OCI-LY1 (cell line): Measurements from ENCODE around the gene SLC24A4.

Experiments
- H2AFZ ChIP-seq: fragments of 200-600 bp; sonication (generic), shearing (Covaris generic); 2 replicates; pipeline ENCODE4 v1.6.0; 2014; ENCODE audit warnings: antibody characterized with exemption, mild to moderate bottlenecking, low read length
- H3F3A ChIP-seq: fragments of 200-600 bp; sonication (generic), shearing (Covaris generic); 2 replicates; pipeline ENCODE4 v1.6.0; 2014; ENCODE audit warnings: mild to moderate bottlenecking, antibody characterized with exemption, low read length, moderate library complexity; ENCODE audit not compliant: insufficient read depth
- H3K27ac ChIP-seq: fragments of 200-600 bp; sonication (generic); 2 replicates; pipeline ENCODE4 v1.5.1; 2014; ENCODE audit warnings: low read length, mixed run types, mild to moderate bottlenecking, low read depth; ENCODE audit not compliant: poor library complexity, severe bottlenecking
- H3K27me3 ChIP-seq: fragments of 200-600 bp; sonication (generic); 2 replicates; pipeline ENCODE4 v1.6.0; 2014; ENCODE audit warnings: antibody characterized with exemption, mild to moderate bottlenecking, low read length, moderate library complexity; ENCODE audit not compliant: insufficient read depth
- H3K36me3 ChIP-seq: fragments of 200-600 bp; sonication (generic); 2 replicates; pipeline ENCODE4 v1.6.1; 2014; ENCODE audit warnings: mild to moderate bottlenecking, antibody characterized with exemption, low read length, moderate library complexity, mixed read lengths; ENCODE audit not compliant: insufficient read depth
- H3K4me1 ChIP-seq: fragments of 200-600 bp; sonication (generic); 2 replicates; pipeline ENCODE4 v1.5.1; 2014; ENCODE audit warnings: mild to moderate bottlenecking, low read length, moderate library complexity; ENCODE audit not compliant: insufficient read depth, severe bottlenecking
- H3K4me2 ChIP-seq: fragments of 200-600 bp; sonication (generic), shearing (Covaris generic); 2 replicates; pipeline ENCODE4 v1.6.1; 2014; ENCODE audit warnings: low read length
- H3K4me3 ChIP-seq: fragments of 200-600 bp; sonication (generic); 2 replicates; pipeline ENCODE4 v1.5.1; 2014; ENCODE audit warnings: low read length, low read depth, mild to moderate bottlenecking, mixed read lengths; ENCODE audit not compliant: poor library complexity, severe bottlenecking
- H3K79me2 ChIP-seq: fragments of 200-600 bp; shearing (Covaris generic); 2 replicates; pipeline ENCODE4 v1.6.1; 2016; ENCODE audit warnings: mixed run types, low read length, mixed read lengths; ENCODE audit not compliant: insufficient read depth
- H3K9ac ChIP-seq: fragments of 200-600 bp; sonication (generic), shearing (Covaris generic); 2 replicates; pipeline ENCODE4 v1.6.1; 2014; ENCODE audit warnings: mild to moderate bottlenecking, low read length, mixed read lengths
- H3K9me2 ChIP-seq: fragments of 200-600 bp; sonication (generic), shearing (Covaris generic); 2 replicates; pipeline ENCODE4 v1.6.1; 2014; ENCODE audit warnings: low read depth, mild to moderate bottlenecking, low read length, mixed read lengths
- H3K9me3 ChIP-seq: fragments of 200-600 bp; shearing (Covaris generic); 2 replicates; pipeline ENCODE4 v1.6.1; 2014; ENCODE audit warnings: low read length, mixed read lengths
- H4K20me1 ChIP-seq: fragments of 200-600 bp; sonication (generic), shearing (Covaris generic); 2 replicates; pipeline ENCODE4 v1.6.0; 2016; ENCODE audit warnings: mild to moderate bottlenecking, low read length; ENCODE audit not compliant: insufficient read depth
- CTCF ChIP-seq: fragments of 200-600 bp; sonication (generic), shearing (Covaris generic); IDR thresholded peaks from 2 replicates; pipeline ENCODE4 v1.5.1; 2017; ENCODE audit warnings: mild to moderate bottlenecking, antibody characterized with exemption, low read length, moderate library complexity, mixed read lengths
- EZH2 ChIP-seq: fragments of 200-600 bp; sonication (generic), shearing (Covaris generic); IDR thresholded peaks from 2 replicates; pipeline ENCODE4 v1.8.0; 2017; ENCODE audit warnings: borderline replicate concordance, mixed run types, mild to moderate bottlenecking, antibody characterized with exemption, low read length, moderate library complexity, mixed read lengths

Gene SLC24A4

GRCh38 chr14:92386637-92387036 lies 63.7 kb downstream of the SLC24A4 start:
- no peaks in the 10 kb centered on the region; the same call in 1 of the 2 replicates for H3K27me3 ChIP-seq
- H4K20me1 ChIP-seq, result no peaks in the 10 kb centered on the region
- H3K4me1 ChIP-seq, result no peaks in the 10 kb centered on the region
- H3K79me2 ChIP-seq, result no peaks in the 10 kb centered on the region
- no peak overlapping the region for H3K4me3 ChIP-seq
- no peaks in the 10 kb centered on the region for H3K36me3 ChIP-seq
- H3F3A ChIP-seq, result no peaks in the 10 kb centered on the region
- no peak overlapping the region for H3K27ac ChIP-seq
- H3K9me2 ChIP-seq, result no peaks in the 10 kb centered on the region
- H3K9me3 ChIP-seq, result no peaks in the 10 kb centered on the region
- TF ChIP-seq CTCF, result no peak
- H3K9ac ChIP-seq, result no peak overlapping the region
- no peak overlapping the region for H3K4me2 ChIP-seq
- no peak overlapping the region for H2AFZ ChIP-seq

DNA sequence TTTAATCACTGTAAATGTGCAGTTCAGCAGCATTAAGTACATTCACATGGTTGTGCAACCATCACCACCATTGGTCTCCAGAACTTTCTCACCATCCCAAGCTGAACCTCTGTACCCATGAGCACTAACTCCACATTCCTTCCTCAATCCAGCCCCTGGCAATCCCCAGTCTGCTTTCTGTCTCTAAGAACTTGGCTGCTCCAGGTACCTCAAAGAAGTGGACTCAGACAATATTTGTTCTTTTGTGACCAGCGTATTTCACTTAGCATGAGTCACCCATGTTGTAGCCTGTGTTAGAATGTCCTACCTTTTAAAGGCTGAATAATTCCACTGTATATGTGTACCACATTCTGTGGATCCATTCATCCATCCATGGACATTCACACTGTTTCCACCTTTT lies 64.6 kb downstream of the SLC24A4 start:
- Histone ChIP-seq H3K36me3 (no peaks in the 10 kb centered on the region), H4K20me1 (no peaks in the 10 kb centered on the region), H3K9ac (no peak overlapping the region), H2AFZ (no peak overlapping the region), H3K79me2 (no peaks in the 10 kb centered on the region), H3K4me3 (no peak overlapping the region), H3K4me2 (no peak overlapping the region), H3F3A (no peaks in the 10 kb centered on the region), H3K4me1 (no peaks in the 10 kb centered on the region), H3K27ac (no peak overlapping the region), H3K9me2 (no peaks in the 10 kb centered on the region), H3K9me3 (no peaks in the 10 kb centered on the region), H3K27me3 (no peaks in the 10 kb centered on the region; the same call in 1 of the 2 replicates)
- no peak for TF ChIP-seq CTCF
- no peak for TF ChIP-seq EZH2

DNA sequence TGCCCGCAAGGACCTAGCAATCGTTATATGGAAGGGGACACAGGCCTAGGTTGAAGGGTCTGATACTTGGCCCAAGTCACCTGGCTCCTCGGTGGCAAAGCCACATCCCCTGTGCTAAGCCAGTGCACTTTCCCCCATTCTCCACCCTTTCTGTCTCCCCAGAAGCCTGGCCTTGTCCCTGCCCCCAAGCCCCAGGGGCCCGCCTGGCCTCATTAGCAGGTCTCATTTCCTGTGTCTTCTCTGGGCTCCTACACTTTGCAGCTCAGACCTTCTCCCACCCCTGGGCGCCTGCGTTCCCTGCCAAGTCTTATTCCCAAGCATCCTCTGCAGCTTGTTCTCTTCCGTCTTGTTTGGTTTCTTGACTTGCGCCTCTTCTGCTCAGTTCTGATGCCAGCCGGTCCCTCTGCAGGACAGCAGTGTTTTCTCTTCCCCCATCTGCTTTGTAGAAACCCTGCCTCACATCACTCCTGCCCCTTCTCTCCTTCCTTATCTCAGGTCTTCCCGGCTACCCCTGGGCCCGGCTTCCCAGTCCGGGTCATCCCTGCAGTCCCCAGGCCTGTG lies 66.7 kb downstream of the SLC24A4 start:
- H2AFZ ChIP-seq, result no peak overlapping the region

More for the DNA sequence above, 66.7 kb downstream of the SLC24A4 start:
- no peaks in the 10 kb centered on the region for H3K27me3 ChIP-seq
- no peaks in the 10 kb centered on the region for H3K36me3 ChIP-seq
- H3K4me1 ChIP-seq, result no peaks in the 10 kb centered on the region
- no peaks in the 10 kb centered on the region for H3K9me2 ChIP-seq
- no peak overlapping the region for H3K4me2 ChIP-seq
- TF ChIP-seq CTCF (no peak), EZH2 (no peak)
- no peak overlapping the region for H3K9ac ChIP-seq
- H3K79me2 ChIP-seq, result no peaks in the 10 kb centered on the region
- H4K20me1 ChIP-seq, result no peaks in the 10 kb centered on the region
- no peaks in the 10 kb centered on the region for H3F3A ChIP-seq
- H3K9me3 ChIP-seq, result no peaks in the 10 kb centered on the region
- no peak overlapping the region for H3K27ac ChIP-seq
- no peak overlapping the region for H3K4me3 ChIP-seq
